ENCODE results near the gene HMGA1. TPM values are rescaled to one million over a fixed set of nuclear protein-coding genes. Genes with fewer than 3 reads are reported as not detected.

The HMGA1 gene
- total and polyA plus RNA-seq, 10 of the 15 experiments (the other 5 are each of a cell fraction or from before 2014, with no cell fraction given), result 13.4 to 885 (median 508) TPM

DNA sequence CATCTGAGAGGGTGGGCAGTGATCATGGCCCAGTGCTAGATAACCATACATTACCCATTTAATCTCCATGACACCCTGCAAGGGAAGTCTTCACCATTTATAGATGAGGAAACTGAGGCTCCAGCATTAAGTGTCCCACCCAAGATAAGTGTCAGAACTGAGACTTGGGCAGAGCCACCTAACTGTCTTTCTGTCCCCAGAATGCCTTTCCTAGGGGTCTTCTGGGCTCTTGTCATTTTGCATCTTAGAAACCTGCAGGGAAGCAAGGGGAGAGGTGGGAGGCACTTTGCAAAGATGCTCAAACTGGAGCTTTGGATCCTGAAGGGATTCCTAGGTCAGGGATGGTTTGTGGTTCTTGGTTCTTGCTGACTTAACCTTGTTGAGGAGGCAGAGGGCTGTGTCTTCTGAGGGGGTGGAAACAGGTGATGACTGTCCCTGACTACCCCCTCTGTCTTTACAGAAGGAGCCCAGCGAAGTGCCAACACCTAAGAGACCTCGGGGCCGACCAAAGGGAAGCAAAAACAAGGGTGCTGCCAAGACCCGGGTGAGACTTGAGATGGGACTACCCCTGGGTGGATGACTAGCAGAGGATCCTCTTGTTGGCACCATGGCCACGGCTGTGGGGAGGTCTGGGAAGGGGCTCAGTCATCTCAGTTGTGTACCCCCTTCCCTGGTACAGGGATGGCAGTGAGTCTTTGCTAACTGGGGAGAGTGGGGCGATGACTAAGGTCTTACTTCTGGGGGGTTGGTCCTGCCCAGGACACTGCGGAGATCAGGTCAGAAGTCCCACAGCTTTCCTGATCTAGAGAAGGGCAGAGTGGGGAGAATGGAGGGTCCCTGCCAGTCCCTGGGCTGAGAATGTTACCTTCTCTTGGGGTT, 5.8 kb downstream of the HMGA1 start:
- intact Hi-C loops (cut with micrococcal nuclease; ENCODE audit: unreplicated experiment), result no loop called here
- peaks cover 46% of the 10 kb centered on the region for H3K79me2 ChIP-seq (ENCODE audit: control insufficient read depth, insufficient read depth, low read length)
- H3K9ac ChIP-seq (ENCODE audit: control insufficient read depth, insufficient read depth, low read length), result no peak overlapping the region
- no peak overlapping the region for H2AFZ ChIP-seq (ENCODE audit: control insufficient read depth, low read depth, low read length)
- H3K4me2 ChIP-seq (ENCODE audit: control insufficient read depth, insufficient read depth), result no peak overlapping the region
- ATAC-seq (no peak), DNase-seq (ENCODE audit: low read depth, low spot score) (no peak), FAIRE-seq (no peak)
- BruUV-seq (replicated peaks), result no TSS peak
- CTCF ChIA-PET, result interaction anchor here (0.7 to 1.5 kb wide), 2 partner anchors 16 to 172 kb away, joined by 3 to 4 read pairs; no protein-coding TSS in a partner anchor
- in situ Hi-C loops (cut with MboI), result loop anchor here (5.0 to 25.0 kb wide), 2 partner anchors 175 to 370 kb away; no protein-coding TSS in a partner anchor
- WGBS (ENCODE audit: insufficient coverage, insufficient replicate concordance, low lambda C conversion rate, missing lambda C conversion rate), result 61% methylated on average over 7 of the region's 7 CpGs
- POLR2A ChIA-PET, result interaction anchor here (1.0 kb wide), 1 partner anchor 182 kb away, joined by 3 read pairs; no protein-coding TSS in a partner anchor
- SMC1A ChIA-PET (ENCODE audit: uncharacterized antibody, unreplicated experiment), result interaction anchor here (1.2 kb wide), 1 partner anchor 47 kb away, joined by 3 read pairs; no protein-coding TSS in a partner anchor
- RAD21 ChIA-PET (ENCODE audit: unreplicated experiment), result interaction anchor here (0.9 kb wide), 1 partner anchor 46 kb away, joined by 4 read pairs; no protein-coding TSS in a partner anchor
- H3K4me3 ChIP-seq, result no peak overlapping the region
- TF ChIP-seq, protein P1, sequence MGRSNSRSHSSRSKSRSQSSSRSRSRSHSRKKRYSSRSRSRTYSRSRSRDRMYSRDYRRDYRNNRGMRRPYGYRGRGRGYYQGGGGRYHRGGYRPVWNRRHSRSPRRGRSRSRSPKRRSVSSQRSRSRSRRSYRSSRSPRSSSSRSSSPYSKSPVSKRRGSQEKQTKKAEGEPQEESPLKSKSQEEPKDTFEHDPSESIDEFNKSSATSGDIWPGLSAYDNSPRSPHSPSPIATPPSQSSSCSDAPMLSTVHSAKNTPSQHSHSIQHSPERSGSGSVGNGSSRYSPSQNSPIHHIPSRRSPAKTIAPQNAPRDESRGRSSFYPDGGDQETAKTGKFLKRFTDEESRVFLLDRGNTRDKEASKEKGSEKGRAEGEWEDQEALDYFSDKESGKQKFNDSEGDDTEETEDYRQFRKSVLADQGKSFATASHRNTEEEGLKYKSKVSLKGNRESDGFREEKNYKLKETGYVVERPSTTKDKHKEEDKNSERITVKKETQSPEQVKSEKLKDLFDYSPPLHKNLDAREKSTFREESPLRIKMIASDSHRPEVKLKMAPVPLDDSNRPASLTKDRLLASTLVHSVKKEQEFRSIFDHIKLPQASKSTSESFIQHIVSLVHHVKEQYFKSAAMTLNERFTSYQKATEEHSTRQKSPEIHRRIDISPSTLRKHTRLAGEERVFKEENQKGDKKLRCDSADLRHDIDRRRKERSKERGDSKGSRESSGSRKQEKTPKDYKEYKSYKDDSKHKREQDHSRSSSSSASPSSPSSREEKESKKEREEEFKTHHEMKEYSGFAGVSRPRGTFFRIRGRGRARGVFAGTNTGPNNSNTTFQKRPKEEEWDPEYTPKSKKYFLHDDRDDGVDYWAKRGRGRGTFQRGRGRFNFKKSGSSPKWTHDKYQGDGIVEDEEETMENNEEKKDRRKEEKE (IDR thresholded peaks at IDR 0.05), result no peak
- no peak for TF ChIP-seq FOS (IDR thresholded peaks at IDR 0.05; ENCODE audit: borderline replicate concordance, extremely low read depth, insufficient read length)
- TF ChIP-seq, protein P2, sequence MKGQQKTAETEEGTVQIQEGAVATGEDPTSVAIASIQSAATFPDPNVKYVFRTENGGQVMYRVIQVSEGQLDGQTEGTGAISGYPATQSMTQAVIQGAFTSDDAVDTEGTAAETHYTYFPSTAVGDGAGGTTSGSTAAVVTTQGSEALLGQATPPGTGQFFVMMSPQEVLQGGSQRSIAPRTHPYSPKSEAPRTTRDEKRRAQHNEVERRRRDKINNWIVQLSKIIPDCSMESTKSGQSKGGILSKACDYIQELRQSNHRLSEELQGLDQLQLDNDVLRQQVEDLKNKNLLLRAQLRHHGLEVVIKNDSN (IDR thresholded peaks at IDR 0.05; ENCODE audit: borderline replicate concordance, extremely low read length, insufficient read depth, low read depth, low read length), result no peak
- TF ChIP-seq, protein P3, sequence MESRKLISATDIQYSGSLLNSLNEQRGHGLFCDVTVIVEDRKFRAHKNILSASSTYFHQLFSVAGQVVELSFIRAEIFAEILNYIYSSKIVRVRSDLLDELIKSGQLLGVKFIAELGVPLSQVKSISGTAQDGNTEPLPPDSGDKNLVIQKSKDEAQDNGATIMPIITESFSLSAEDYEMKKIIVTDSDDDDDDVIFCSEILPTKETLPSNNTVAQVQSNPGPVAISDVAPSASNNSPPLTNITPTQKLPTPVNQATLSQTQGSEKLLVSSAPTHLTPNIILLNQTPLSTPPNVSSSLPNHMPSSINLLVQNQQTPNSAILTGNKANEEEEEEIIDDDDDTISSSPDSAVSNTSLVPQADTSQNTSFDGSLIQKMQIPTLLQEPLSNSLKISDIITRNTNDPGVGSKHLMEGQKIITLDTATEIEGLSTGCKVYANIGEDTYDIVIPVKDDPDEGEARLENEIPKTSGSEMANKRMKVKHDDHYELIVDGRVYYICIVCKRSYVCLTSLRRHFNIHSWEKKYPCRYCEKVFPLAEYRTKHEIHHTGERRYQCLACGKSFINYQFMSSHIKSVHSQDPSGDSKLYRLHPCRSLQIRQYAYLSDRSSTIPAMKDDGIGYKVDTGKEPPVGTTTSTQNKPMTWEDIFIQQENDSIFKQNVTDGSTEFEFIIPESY (IDR thresholded peaks at IDR 0.05), result no peak
- TF ChIP-seq KDM1A (IDR thresholded peaks at IDR 0.05; ENCODE audit: borderline replicate concordance), result no peak
- no peak for TF ChIP-seq BCL11A (IDR thresholded peaks at IDR 0.05; ENCODE audit: low read depth, low read length)
- TF ChIP-seq, protein P4, sequence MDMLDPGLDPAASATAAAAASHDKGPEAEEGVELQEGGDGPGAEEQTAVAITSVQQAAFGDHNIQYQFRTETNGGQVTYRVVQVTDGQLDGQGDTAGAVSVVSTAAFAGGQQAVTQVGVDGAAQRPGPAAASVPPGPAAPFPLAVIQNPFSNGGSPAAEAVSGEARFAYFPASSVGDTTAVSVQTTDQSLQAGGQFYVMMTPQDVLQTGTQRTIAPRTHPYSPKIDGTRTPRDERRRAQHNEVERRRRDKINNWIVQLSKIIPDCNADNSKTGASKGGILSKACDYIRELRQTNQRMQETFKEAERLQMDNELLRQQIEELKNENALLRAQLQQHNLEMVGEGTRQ (IDR thresholded peaks at IDR 0.05; ENCODE audit: borderline replicate concordance, low read depth, low read length), result no peak
- TF ChIP-seq CBX5 (IDR thresholded peaks at IDR 0.05; ENCODE audit: low read depth), result no peak
- no peak for TF ChIP-seq ZBED1 (IDR thresholded peaks at IDR 0.05; ENCODE audit: borderline replicate concordance)
- peaks cover 18% of the 10 kb centered on the region for H3K4me1 ChIP-seq (ENCODE audit: control insufficient read depth, insufficient read depth, low read length)
- H3K27me3 ChIP-seq (replicated peaks in 1 of 2; ENCODE audit: control insufficient read depth in 2 of 2, insufficient read depth in 2 of 2, low read length in 1 of 2), result no peaks in the 10 kb centered on the region
- no peak overlapping the region for H3K27ac ChIP-seq (ENCODE audit: control insufficient read depth, insufficient read depth)
- H3K36me3 ChIP-seq (ENCODE audit: control insufficient read depth in 2 of 2, insufficient read depth in 2 of 2, low read length in 1 of 2), result peaks cover 27 to 33% of the 10 kb centered on the region in 2 experiments
- H3K9me3 ChIP-seq (replicated peaks; ENCODE audit: control insufficient read depth, insufficient read depth, low read length), result no peaks in the 10 kb centered on the region
- H4K20me1 ChIP-seq (ENCODE audit: control insufficient read depth, insufficient read depth), result peaks cover 5% of the 10 kb centered on the region; the same call in 1 of the 2 replicates

Data from GM12878 (cell line).